ENCODE measurements around the gene ARPC5L. TPM values are rescaled to one million over a fixed set of nuclear protein-coding genes. Genes with fewer than 3 reads are reported as not detected.
A peak's percentile ranks its signal among the peaks of the same experiment; 100 is the strongest.

ARPC5L gene
- total and polyA plus RNA-seq, 9 of the 15 experiments (the other 6 are each of a cell fraction or from before 2014, with no cell fraction given): 25.4 to 113 (median 63.8) TPM

DNA sequence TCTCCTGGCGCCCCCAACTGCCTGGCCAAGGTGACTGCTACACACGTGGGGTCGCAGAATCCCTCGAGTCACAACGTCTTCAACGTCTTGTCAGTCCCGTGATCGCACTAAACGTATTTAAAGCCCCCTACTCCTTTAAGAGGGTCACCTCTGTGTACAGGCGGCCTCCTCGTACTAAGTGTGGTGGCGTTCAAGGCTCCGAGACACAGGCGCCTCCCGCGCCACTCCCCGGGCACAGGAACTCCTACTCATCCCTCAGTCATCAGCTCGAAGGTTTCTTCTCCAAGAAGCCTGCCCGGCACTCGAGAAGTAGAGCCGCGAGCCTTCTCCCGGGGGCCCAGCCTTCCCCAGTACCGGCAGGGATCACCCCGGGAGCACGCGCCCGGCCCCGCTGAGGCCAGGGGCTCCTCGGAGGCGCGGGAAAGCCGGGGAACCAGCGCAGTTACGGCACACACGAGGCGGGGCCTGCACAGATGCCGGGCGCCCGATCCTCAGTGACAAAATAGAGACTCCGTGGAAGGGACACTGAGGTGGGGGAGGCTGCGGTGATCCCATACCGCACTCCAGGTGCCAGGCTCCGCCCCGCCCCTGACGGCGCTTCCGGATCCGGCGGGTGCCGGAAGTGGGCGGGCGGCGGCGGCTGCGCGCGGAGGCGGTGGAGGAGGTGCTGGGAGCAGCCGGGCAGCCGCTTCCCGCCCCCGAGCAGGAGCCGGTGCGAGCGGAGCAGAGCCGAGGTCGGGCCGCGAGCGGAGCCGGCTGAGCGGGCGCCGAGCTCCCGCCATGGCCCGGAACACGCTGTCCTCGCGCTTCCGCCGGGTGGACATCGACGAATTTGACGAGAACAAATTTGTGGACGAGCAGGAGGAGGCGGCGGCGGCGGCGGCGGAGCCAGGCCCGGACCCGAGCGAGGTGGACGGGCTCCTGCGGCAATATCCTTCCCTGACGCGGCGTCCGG lies 6.9 kb downstream of the ARPC5L start (continued):
- TF ChIP-seq TAF1 (IDR thresholded peaks at IDR 0.05; ENCODE audit: control insufficient read depth, extremely low read depth, insufficient read depth, low read length, severe bottlenecking): peak; percentile 94
- no peak for TF ChIP-seq SMAD3 (CRISPR knock-in tag; conservative IDR thresholded peaks at IDR 0.05)
- TF ChIP-seq KDM4B (IDR thresholded peaks at IDR 0.05; ENCODE audit: borderline replicate concordance in 2 of 2, low read depth in 1 of 2): peak in 1 of 2 experiments; percentile 67; a peak in 1 of 4 replicates
- TF ChIP-seq, protein P1, sequence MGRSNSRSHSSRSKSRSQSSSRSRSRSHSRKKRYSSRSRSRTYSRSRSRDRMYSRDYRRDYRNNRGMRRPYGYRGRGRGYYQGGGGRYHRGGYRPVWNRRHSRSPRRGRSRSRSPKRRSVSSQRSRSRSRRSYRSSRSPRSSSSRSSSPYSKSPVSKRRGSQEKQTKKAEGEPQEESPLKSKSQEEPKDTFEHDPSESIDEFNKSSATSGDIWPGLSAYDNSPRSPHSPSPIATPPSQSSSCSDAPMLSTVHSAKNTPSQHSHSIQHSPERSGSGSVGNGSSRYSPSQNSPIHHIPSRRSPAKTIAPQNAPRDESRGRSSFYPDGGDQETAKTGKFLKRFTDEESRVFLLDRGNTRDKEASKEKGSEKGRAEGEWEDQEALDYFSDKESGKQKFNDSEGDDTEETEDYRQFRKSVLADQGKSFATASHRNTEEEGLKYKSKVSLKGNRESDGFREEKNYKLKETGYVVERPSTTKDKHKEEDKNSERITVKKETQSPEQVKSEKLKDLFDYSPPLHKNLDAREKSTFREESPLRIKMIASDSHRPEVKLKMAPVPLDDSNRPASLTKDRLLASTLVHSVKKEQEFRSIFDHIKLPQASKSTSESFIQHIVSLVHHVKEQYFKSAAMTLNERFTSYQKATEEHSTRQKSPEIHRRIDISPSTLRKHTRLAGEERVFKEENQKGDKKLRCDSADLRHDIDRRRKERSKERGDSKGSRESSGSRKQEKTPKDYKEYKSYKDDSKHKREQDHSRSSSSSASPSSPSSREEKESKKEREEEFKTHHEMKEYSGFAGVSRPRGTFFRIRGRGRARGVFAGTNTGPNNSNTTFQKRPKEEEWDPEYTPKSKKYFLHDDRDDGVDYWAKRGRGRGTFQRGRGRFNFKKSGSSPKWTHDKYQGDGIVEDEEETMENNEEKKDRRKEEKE (IDR thresholded peaks at IDR 0.05; ENCODE audit: borderline replicate concordance in 1 of 2, control insufficient read depth in 1 of 2, low read depth in 2 of 2, low read length in 1 of 2): 0 out of 4 replicates have a peak, but pooled peaks of 1 of the 2 experiments have one; percentile 43
- TF ChIP-seq RCOR1 (IDR thresholded peaks at IDR 0.05; ENCODE audit: borderline replicate concordance in 1 of 2, low read depth in 2 of 2, low read length in 2 of 2): 0 out of 4 replicates have a peak, but pooled peaks of 1 of the 2 experiments have one; percentile 18
- TF ChIP-seq CGGBP1 (CRISPR knock-in tag; IDR thresholded peaks at IDR 0.05): no peak
- TF ChIP-seq, protein P2, sequence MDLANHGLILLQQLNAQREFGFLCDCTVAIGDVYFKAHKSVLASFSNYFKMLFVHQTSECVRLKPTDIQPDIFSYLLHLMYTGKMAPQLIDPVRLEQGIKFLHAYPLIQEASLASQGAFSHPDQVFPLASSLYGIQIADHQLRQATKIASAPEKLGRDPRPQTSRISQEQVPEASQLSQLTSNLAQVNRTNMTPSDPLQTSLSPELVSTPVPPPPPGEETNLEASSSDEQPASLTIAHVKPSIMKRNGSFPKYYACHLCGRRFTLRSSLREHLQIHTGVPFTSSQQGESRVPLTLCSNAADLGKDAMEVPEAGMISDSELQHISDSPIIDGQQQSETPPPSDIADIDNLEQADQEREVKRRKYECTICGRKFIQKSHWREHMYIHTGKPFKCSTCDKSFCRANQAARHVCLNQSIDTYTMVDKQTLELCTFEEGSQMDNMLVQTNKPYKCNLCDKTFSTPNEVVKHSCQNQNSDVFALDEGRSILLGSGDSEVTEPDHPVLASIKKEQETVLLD (IDR thresholded peaks at IDR 0.05): 0 out of 2 replicates have a peak, but pooled peaks have one; percentile 51
- TF ChIP-seq SMARCA4 (IDR thresholded peaks at IDR 0.05): no peak
- TF ChIP-seq XRCC4 (IDR thresholded peaks at IDR 0.05; ENCODE audit: extremely low read depth, insufficient read depth, insufficient read length): no peak
- TF ChIP-seq, protein P3, sequence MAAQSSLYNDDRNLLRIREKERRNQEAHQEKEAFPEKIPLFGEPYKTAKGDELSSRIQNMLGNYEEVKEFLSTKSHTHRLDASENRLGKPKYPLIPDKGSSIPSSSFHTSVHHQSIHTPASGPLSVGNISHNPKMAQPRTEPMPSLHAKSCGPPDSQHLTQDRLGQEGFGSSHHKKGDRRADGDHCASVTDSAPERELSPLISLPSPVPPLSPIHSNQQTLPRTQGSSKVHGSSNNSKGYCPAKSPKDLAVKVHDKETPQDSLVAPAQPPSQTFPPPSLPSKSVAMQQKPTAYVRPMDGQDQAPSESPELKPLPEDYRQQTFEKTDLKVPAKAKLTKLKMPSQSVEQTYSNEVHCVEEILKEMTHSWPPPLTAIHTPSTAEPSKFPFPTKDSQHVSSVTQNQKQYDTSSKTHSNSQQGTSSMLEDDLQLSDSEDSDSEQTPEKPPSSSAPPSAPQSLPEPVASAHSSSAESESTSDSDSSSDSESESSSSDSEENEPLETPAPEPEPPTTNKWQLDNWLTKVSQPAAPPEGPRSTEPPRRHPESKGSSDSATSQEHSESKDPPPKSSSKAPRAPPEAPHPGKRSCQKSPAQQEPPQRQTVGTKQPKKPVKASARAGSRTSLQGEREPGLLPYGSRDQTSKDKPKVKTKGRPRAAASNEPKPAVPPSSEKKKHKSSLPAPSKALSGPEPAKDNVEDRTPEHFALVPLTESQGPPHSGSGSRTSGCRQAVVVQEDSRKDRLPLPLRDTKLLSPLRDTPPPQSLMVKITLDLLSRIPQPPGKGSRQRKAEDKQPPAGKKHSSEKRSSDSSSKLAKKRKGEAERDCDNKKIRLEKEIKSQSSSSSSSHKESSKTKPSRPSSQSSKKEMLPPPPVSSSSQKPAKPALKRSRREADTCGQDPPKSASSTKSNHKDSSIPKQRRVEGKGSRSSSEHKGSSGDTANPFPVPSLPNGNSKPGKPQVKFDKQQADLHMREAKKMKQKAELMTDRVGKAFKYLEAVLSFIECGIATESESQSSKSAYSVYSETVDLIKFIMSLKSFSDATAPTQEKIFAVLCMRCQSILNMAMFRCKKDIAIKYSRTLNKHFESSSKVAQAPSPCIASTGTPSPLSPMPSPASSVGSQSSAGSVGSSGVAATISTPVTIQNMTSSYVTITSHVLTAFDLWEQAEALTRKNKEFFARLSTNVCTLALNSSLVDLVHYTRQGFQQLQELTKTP (IDR thresholded peaks at IDR 0.05; ENCODE audit: low read depth in 1 of 2, partially characterized antibody in 2 of 2): peak in 1 of 2 experiments; percentile 19
- TF ChIP-seq ZC3H8 (IDR thresholded peaks at IDR 0.05): no peak
- no peak for TF ChIP-seq DLX4 (CRISPR knock-in tag; IDR thresholded peaks at IDR 0.05)
- TF ChIP-seq KLF13 (tag; IDR thresholded peaks at IDR 0.05; ENCODE audit: borderline replicate concordance, low read depth): peak; percentile 66; the same call in 1 of the 2 replicates
- TF ChIP-seq SRSF9 (IDR thresholded peaks at IDR 0.05; ENCODE audit: borderline replicate concordance, low read depth, low read length): no peak
- TF ChIP-seq BRD4 (IDR thresholded peaks at IDR 0.05): 0 out of 2 replicates have a peak, but pooled peaks have one; percentile 60
